HG03575 (cell line): ENCODE measurements around the gene APOBEC3G.

Experiments used
- ATAC-seq: cut with Tn5 transposase; IDR thresholded peaks from one replicate; pipeline ENCODE4 v1.9.1; 2021; ENCODE audit not compliant: unreplicated experiment, insufficient number of reproducible peaks, low FRiP score; ENCODE audit errors: extremely low read depth

APOBEC3G gene

GRCh38 chr22:39087881-39088684 is 11.0 kb downstream of the APOBEC3G start:
- ATAC-seq, result no peak

GRCh38 chr22:39088685-39089032 is 11.6 kb downstream of the APOBEC3G start:
- ATAC-seq, result no peak

- ATAC-seq, result no peak
Measured at GRCh38 chr22:39089928-39090327, 12.9 kb downstream of the APOBEC3G start.

GRCh38 chr22:39090426-39091064 is 13.5 kb downstream of the APOBEC3G start:
- ATAC-seq, result no peak

- ATAC-seq, result no peak
Measured at GRCh38 chr22:39091126-39092081, 14.3 kb downstream of the APOBEC3G start.

GRCh38 chr22:39092111-39092862 is 15.2 kb downstream of the APOBEC3G start:
- ATAC-seq, result no peak

GRCh38 chr22:39094717-39095389 is 17.8 kb downstream of the APOBEC3G start:
- ATAC-seq, result no peak

- ATAC-seq, result no peak
Measured at GRCh38 chr22:39095971-39096370, 18.9 kb downstream of the APOBEC3G start.

GRCh38 chr22:39097098-39098020 is 20.3 kb downstream of the APOBEC3G start, which contains the start of gene APOBEC3H:
TSS of gene APOBEC3H (plus strand) at chr22:39097244. CDS start at chr22:39100279, 3,035 bp downstream.
- ATAC-seq, result no peak

- no peak for ATAC-seq
Measured at GRCh38 chr22:39098026-39098425, 21.0 kb downstream of the APOBEC3G start.

- ATAC-seq, result no peak
Measured at GRCh38 chr22:39098576-39098975, 21.5 kb downstream of the APOBEC3G start.

GRCh38 chr22:39101226-39101625 is 24.2 kb downstream of the APOBEC3G start:
- no peak for ATAC-seq

GRCh38 chr22:39103431-39103830 is 26.4 kb downstream of the APOBEC3G start:
- ATAC-seq, result no peak

GRCh38 chr22:39106326-39106725 is 29.3 kb downstream of the APOBEC3G start:
- no peak for ATAC-seq

- no peak for ATAC-seq
Measured at GRCh38 chr22:39108487-39108886, 31.4 kb downstream of the APOBEC3G start.

GRCh38 chr22:39109361-39109760 is 32.3 kb downstream of the APOBEC3G start:
- no peak for ATAC-seq
